Activated CD4-positive, CD25-positive, alpha-beta regulatory T cell (primary cell): ENCODE data around the gene PHLDB2.

ENCODE experiments used
- DNase-seq, 4 experiments: peaks; one replicate each; lab custom pipeline; 2025; lab: John Stamatoyannopoulos, UW

The PHLDB2 gene

DNA sequence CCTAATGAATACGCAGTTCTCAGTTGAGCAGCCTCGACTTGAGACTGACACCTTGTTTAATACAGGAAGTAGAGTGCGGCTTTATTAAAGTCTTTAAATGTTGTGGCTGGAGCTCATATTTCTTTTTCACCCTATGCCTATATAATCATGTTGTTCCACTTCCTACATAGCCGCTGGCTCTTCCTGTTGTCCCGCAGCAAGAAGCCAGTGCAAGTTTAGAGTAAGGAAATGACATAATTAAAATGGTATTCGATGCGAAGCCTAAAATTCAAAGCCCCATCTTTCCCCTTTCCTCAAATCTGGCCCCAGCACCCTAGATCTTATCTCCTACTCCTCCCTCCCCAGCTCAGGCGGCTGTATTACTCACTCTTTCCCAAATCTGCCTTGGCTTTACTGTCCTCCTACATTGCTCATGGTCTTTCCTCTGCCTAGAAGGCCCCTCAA, 7.5 kb upstream of the PHLDB2 start:
- DNase-seq = no peak

- DNase-seq = no peak
These were observed 6.5 kb upstream of the PHLDB2 start for GRCh38 chr3:111852540-111852939.

- no peak for DNase-seq
These were observed 6.0 kb upstream of the PHLDB2 start for GRCh38 chr3:111853068-111853467.

GRCh38 chr3:111854990-111855389, 4.1 kb upstream of the PHLDB2 start:
- DNase-seq = no peak

- no peak for DNase-seq
These were observed 2.6 kb upstream of the PHLDB2 start for GRCh38 chr3:111856501-111856900.

DNA sequence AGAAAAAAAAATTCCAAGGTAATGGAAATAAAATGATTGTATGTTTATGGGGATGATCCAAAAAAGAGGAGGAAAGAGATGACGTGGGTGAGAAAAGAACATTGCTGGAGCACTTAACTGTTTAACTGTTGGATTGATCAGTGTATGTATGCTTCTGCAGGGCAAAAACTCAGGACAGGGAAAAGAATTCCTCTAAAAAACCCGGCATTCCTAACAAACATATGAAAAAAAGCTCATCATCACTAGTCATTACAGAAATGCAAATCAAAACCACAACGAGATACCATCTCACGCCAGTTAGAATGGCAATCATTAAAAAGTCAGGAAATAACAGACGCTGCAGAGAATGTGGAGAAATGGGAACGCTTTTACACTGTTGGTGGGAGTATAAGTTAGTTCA, 1.6 kb upstream of the PHLDB2 start:
- no peak for DNase-seq

DNA sequence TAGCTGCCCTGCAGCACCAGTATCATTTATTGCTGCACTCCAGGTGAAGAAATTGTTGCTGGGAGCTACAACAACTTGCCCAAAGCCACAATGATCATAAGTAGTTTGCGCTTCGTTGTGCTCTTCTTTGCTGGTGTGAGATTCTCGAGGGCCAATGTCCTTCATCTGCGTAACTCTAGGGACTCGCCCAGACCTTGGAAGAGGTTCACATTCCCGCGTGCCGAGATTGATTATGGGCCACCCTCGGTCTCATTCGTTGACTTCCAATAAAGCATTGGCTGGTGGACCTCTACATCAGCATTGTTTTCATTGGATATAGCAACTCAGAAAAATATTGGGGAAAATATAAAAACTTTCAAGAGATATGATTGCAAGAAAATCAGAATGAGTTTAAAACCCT, 423 bp upstream of the PHLDB2 start:
- DNase-seq = no peak

GRCh38 chr3:111859974-111860859, 1.2 kb downstream of the PHLDB2 start:
- DNase-seq = peak in 3 of 4 experiments; percentile 11 to 31 (median 26)

- no peak for DNase-seq
These were observed 2.3 kb downstream of the PHLDB2 start for GRCh38 chr3:111861391-111861790.

- no peak for DNase-seq
These were observed 3.4 kb downstream of the PHLDB2 start for GRCh38 chr3:111862415-111862814.

DNA sequence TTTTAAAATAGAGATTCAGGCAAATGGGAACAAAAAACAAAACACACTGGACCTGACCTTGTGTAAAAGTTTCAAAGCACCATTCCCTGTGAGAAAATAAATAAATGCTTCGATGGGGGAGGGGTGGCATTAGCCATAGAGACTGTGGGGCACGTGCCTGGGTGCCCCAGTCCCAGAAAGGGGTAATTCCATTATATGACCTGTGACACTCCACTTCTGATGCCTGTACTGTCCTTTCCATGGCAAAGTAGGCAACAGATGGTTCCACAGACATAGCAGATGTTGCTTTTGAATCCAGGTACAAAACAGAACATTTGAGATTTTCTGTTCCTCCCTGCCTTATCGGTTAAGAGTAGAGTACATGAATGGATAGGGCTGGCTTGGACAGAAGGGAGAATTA, 3.9 kb downstream of the PHLDB2 start:
- no peak for DNase-seq

- DNase-seq = no peak
These were observed 5.1 kb downstream of the PHLDB2 start for GRCh38 chr3:111863942-111864694.

- DNase-seq = no peak
These were observed 6.0 kb downstream of the PHLDB2 start for GRCh38 chr3:111864821-111865656.

GRCh38 chr3:111867889-111868426, 8.9 kb downstream of the PHLDB2 start:
- DNase-seq = no peak

- DNase-seq = no peak
These were observed 11.6 kb downstream of the PHLDB2 start for GRCh38 chr3:111870620-111871019.

GRCh38 chr3:111871809-111872623, 13.0 kb downstream of the PHLDB2 start:
- DNase-seq = no peak

- DNase-seq = no peak
These were observed 13.9 kb downstream of the PHLDB2 start for GRCh38 chr3:111872979-111873378.

- no peak for DNase-seq
These were observed 15.2 kb downstream of the PHLDB2 start for GRCh38 chr3:111874177-111874820.

DNA sequence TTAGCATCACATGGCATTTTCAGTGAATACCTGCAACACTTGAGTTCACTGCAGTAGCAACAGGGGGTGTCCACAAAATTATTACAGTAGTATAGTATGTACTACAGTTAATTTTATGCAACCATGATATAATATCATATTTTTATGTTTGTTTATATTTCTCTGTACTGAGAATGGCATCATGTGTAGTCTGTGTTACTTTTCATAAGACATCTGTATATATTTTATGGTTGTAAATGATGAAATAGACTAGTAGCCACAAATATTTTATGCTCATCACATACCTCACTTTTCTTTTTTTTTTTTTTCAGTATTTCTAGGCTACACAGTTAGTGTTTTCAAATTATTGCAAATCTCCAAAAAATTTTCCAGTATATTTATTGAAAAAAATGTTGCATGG, 22.4 kb downstream of the PHLDB2 start:
- no peak for DNase-seq

DNA sequence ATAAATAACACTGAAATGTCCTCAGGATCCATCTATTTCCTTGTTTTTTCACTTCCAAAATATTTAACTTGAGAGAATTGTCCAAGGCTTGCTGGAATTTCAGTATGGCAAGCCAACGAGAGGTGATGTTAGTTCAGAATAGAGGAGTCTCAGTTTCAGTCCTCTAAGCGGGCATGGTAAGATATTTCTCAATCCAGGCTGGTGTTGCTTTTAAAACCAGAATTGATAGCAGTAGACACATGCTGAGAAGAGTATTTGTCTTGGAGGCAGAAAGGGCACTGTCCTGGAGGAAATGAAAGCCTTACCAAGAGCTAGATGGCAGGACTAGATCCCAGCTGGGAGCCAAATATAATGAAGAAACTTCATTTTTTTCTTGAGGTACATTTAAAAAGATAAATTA, 23.1 kb downstream of the PHLDB2 start:
- no peak for DNase-seq

- DNase-seq = no peak
These were observed 23.7 kb downstream of the PHLDB2 start for GRCh38 chr3:111882799-111883198.
